HEK293 (cell line): ENCODE results near the gene CHAC1.
A peak's percentile ranks its signal among the peaks of the same experiment; 100 is the strongest.

ENCODE experiments used
- CTCF ChIA-PET: fragments of 350-600 bp; formaldehyde crosslinking; extraction: SDS; loops from one replicate; lab custom pipeline; 2021; ENCODE audit warnings: antibody characterized with exemption; lab: Yijun Ruan, JAX
- POLR2A ChIA-PET: fragments of 300-600 bp; formaldehyde crosslinking; extraction: SDS; loops from one replicate; lab custom pipeline; 2020; ENCODE audit warnings: antibody characterized with exemption, inconsistent platforms; lab: Yijun Ruan, JAX
- H3K27ac ChIP-seq: fragments of 200-500 bp; sonication (Bioruptor generic); 2 replicates; pipeline ENCODE4 v1.5.1; 2014; ENCODE audit warnings: low read depth, low read length, control low read depth, inconsistent platforms; ENCODE audit errors: extremely low read depth
- H3K36me3 ChIP-seq, 2 experiments: fragments of 200-500 bp in 1 of 2; sonication (Bioruptor generic) in 1 of 2; 1 replicate in 1 of 2; 2 replicates in 1 of 2; pipeline ENCODE4 v1.5.1; 2014 to 2017; ENCODE audit warnings: inconsistent platforms in 2 of 2, low read length in 2 of 2; ENCODE audit not compliant: control insufficient read depth in 2 of 2, insufficient read depth in 1 of 2
- H3K4me1 ChIP-seq: fragments of 200-500 bp; sonication (Bioruptor generic); 2 replicates; pipeline ENCODE4 v1.5.1; 2014; ENCODE audit warnings: mild to moderate bottlenecking, low read length, inconsistent platforms; ENCODE audit not compliant: control insufficient read depth, insufficient read depth
- H3K4me3 ChIP-seq: 2 replicates; pipeline ENCODE4 v1.5.1; 2011; ENCODE audit warnings: low read depth, mild to moderate bottlenecking, control low read depth, low read length, moderate library complexity
- H3K9me3 ChIP-seq: fragments of 200-500 bp; sonication (Bioruptor generic); 2 replicates; pipeline ENCODE4 v1.5.1; 2014; ENCODE audit warnings: low read depth, low read length, inconsistent platforms; ENCODE audit not compliant: control insufficient read depth, insufficient read depth
- GLIS1 ChIP-seq: fragments of 450-650 bp; formaldehyde crosslinking; IDR thresholded peaks from 2 replicates; pipeline ENCODE4 v1.5.1; 2016; ENCODE audit warnings: missing biosample characterization, missing genetic modification characterization
- KLF16 ChIP-seq: fragments of 450-650 bp; formaldehyde crosslinking; IDR thresholded peaks from 2 replicates; pipeline ENCODE4 v1.5.1; 2017; ENCODE audit warnings: missing biosample characterization, missing genetic modification characterization
- SCRT1 ChIP-seq: fragments of 450-650 bp; formaldehyde crosslinking; IDR thresholded peaks from 2 replicates; pipeline ENCODE4 v1.5.1; 2016; ENCODE audit warnings: missing biosample characterization, missing genetic modification characterization, borderline replicate concordance
- SCRT2 ChIP-seq: fragments of 450-650 bp; formaldehyde crosslinking; IDR thresholded peaks from 2 replicates; pipeline ENCODE4 v1.5.1; 2016; ENCODE audit warnings: missing biosample characterization, missing genetic modification characterization
- SP3 ChIP-seq: fragments of 450-650 bp; formaldehyde crosslinking; IDR thresholded peaks from 2 replicates; pipeline ENCODE4 v1.5.1; 2016; ENCODE audit warnings: missing biosample characterization, missing genetic modification characterization
- WT1 ChIP-seq: fragments of 450-650 bp; formaldehyde crosslinking; IDR thresholded peaks from 2 replicates; pipeline ENCODE4 v1.5.1; 2016; ENCODE audit warnings: missing biosample characterization, missing genetic modification characterization
- YY2 ChIP-seq: fragments of 450-650 bp; formaldehyde crosslinking; IDR thresholded peaks from 2 replicates; pipeline ENCODE4 v1.5.1; 2016; ENCODE audit warnings: missing biosample characterization, missing genetic modification characterization
- ZFP3 ChIP-seq: fragments of 450-650 bp; formaldehyde crosslinking; IDR thresholded peaks from 2 replicates; pipeline ENCODE4 v1.5.1; 2016; ENCODE audit warnings: low read depth, missing biosample characterization, missing genetic modification characterization
- ZFP41 ChIP-seq: fragments of 450-650 bp; formaldehyde crosslinking; IDR thresholded peaks from 2 replicates; pipeline ENCODE4 v1.5.1; 2016; ENCODE audit warnings: missing biosample characterization, missing genetic modification characterization, borderline replicate concordance
- ZNF112 ChIP-seq: fragments of 450-650 bp; formaldehyde crosslinking; IDR thresholded peaks from 2 replicates; pipeline ENCODE4 v1.5.0; 2017; ENCODE audit warnings: missing biosample characterization, missing genetic modification characterization
- ZNF292 ChIP-seq: fragments of 450-650 bp; formaldehyde crosslinking; IDR thresholded peaks from 2 replicates; pipeline ENCODE4 v1.5.1; 2016; ENCODE audit warnings: low read depth, missing biosample characterization, missing genetic modification characterization, borderline replicate concordance
- ZNF341 ChIP-seq: fragments of 450-650 bp; formaldehyde crosslinking; IDR thresholded peaks from 2 replicates; pipeline ENCODE4; 2016; ENCODE audit warnings: low read depth, missing biosample characterization, missing genetic modification characterization
- ZNF514 ChIP-seq: fragments of 450-650 bp; formaldehyde crosslinking; IDR thresholded peaks from 2 replicates; pipeline ENCODE4 v1.5.1; 2016; ENCODE audit warnings: missing biosample characterization, missing genetic modification characterization
- TF ChIP-seq, protein P1 (sequence below): fragments of 450-650 bp; formaldehyde crosslinking; IDR thresholded peaks from 2 replicates; pipeline ENCODE4 v1.5.1; 2016; ENCODE audit warnings: missing biosample characterization, missing genetic modification characterization
- TF ChIP-seq, protein P2 (sequence below): sonication (generic); formaldehyde crosslinking; IDR thresholded peaks from 2 replicates; pipeline ENCODE4 v1.8.1; 2022; ENCODE audit warnings: mild to moderate bottlenecking, moderate library complexity, missing genetic modification reagents
- TF ChIP-seq, protein P3 (sequence below): fragments of 450-650 bp; formaldehyde crosslinking; IDR thresholded peaks from 2 replicates; pipeline ENCODE4 v1.5.1; 2017; ENCODE audit warnings: missing biosample characterization, missing genetic modification characterization

The CHAC1 gene

DNA sequence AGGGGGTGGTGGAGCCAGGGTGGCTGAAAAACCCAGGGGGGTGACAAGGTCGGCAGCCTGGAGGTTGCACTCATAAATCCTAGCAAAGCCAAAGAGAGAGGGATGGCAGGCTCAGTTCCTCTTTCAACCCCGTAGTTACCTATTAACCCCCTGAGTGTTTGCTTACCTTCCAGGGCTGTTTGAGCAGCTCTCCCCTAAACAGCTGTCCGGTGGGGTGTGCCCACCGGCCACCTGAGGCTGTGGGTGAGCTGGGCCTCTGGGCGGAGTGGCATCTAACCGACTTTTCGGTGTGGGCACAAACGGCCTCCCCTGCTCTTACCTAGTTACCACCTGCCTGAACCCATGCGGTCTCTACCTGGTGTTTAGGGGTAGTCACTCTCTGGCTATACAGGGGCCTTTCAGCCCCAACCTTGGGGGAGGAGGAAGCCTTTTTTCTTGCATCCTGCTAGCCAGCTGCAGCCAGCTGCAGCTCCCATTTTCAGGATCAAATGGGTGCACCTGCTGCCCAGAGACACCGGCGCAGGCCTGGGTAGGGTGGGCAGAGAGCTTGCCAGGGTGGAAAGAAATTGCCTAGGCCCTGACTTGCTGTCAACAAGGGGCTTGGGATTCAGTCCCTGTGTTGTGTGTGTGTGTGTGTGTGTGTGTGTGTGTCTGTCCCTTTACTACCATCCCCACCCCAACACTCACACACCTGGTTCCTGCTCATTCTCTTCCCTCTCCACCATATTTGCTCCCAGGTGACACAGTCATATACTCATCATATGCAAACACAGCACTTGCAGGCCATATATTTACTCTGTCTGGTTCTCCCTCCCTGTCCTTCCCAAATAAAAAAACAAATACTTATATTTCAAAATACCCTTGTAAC lies 20.4 kb upstream of the CHAC1 start:
- H3K36me3 ChIP-seq: peaks cover 0 to 3% of the 10 kb centered on the region in 2 experiments; a peak in 1 of 3 replicates
- H3K4me3 ChIP-seq: no peak overlapping the region
- CTCF ChIA-PET: interaction anchor here (0.6 to 3.5 kb wide), 5 partner anchors 8 to 273 kb away, joined by 3 to 29 read pairs (median 4); no protein-coding TSS in a partner anchor
- TF ChIP-seq WT1 (tag by site-specific recombination) (no peak), ZFP3 (tag by site-specific recombination) (no peak), KLF16 (no peak), GLIS1 (0 out of 2 replicates have a peak, but pooled peaks have one; percentile 17)
- TF ChIP-seq, protein P1, sequence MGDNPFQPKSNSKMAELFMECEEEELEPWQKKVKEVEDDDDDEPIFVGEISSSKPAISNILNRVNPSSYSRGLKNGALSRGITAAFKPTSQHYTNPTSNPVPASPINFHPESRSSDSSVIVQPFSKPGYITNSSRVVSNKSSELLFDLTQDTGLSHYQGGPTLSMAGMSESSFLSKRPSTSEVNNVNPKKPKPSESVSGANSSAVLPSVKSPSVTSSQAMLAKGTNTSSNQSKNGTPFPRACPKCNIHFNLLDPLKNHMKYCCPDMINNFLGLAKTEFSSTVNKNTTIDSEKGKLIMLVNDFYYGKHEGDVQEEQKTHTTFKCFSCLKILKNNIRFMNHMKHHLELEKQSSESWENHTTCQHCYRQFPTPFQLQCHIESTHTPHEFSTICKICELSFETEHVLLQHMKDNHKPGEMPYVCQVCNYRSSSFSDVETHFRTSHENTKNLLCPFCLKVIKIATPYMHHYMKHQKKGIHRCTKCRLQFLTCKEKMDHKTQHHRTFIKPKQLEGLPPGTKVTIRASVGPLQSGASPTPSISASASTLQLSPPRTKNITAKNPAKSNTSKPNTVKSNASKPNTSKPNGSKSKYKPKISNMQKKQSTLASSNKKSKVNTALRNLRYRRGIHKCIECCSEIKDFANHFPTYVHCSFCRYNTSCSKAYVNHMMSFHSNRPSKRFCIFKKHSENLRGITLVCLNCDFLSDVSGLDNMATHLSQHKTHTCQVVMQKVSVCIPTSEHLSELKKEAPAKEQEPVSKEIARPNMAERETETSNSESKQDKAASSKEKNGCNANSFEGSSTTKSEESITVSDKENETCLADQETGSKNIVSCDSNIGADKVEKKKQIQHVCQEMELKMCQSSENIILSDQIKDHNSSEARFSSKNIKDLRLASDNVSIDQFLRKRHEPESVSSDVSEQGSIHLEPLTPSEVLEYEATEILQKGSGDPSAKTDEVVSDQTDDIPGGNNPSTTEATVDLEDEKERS: no peak
- TF ChIP-seq, protein P2, sequence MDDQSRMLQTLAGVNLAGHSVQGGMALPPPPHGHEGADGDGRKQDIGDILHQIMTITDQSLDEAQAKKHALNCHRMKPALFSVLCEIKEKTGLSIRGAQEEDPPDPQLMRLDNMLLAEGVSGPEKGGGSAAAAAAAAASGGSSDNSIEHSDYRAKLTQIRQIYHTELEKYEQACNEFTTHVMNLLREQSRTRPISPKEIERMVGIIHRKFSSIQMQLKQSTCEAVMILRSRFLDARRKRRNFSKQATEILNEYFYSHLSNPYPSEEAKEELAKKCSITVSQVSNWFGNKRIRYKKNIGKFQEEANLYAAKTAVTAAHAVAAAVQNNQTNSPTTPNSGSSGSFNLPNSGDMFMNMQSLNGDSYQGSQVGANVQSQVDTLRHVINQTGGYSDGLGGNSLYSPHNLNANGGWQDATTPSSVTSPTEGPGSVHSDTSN (CRISPR knock-in tag): no peak
- TF ChIP-seq, protein P3, sequence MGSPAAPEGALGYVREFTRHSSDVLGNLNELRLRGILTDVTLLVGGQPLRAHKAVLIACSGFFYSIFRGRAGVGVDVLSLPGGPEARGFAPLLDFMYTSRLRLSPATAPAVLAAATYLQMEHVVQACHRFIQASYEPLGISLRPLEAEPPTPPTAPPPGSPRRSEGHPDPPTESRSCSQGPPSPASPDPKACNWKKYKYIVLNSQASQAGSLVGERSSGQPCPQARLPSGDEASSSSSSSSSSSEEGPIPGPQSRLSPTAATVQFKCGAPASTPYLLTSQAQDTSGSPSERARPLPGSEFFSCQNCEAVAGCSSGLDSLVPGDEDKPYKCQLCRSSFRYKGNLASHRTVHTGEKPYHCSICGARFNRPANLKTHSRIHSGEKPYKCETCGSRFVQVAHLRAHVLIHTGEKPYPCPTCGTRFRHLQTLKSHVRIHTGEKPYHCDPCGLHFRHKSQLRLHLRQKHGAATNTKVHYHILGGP: no peak
- TF ChIP-seq, all 188 proteins: peak for 1
- no peak overlapping the region for H3K27ac ChIP-seq
- no peaks in the 10 kb centered on the region for H3K4me1 ChIP-seq
- no peaks in the 10 kb centered on the region for H3K9me3 ChIP-seq
- POLR2A ChIA-PET: interaction anchor here (6.1 kb wide), 1 partner anchor 8 kb away, joined by 58 read pairs; no protein-coding TSS in a partner anchor

DNA sequence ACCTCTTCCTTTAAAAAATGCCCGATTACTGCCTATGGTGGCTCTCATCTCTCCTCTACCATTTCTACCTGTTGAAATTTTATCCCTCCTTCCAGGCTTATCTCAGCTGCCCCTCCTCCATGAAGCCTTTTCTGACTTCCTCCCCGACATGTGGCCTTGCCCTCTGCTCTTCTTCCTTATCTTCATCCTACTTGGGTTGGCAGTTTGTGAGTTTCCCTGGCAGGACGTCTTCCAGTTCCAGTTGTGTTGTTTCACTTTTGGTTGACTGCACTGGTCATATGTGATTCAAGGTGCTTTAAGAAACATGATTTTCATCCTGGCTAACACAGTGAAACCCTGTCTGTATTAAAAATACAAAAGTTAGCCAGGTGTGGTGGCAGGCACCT lies 19.8 kb upstream of the CHAC1 start:
- Histone ChIP-seq H3K4me1 (no peaks in the 10 kb centered on the region), H3K4me3 (no peak overlapping the region), H3K36me3 (peaks cover 0 to 3% of the 10 kb centered on the region in 2 experiments; a peak in 1 of 3 replicates), H3K9me3 (no peaks in the 10 kb centered on the region), H3K27ac (no peak overlapping the region)
- POLR2A ChIA-PET: no interaction called here
- TF ChIP-seq SCRT2 (tag by site-specific recombination) (no peak; the same call in 1 of the 2 replicates), SCRT1 (tag by site-specific recombination) (0 out of 2 replicates have a peak, but pooled peaks have one; percentile 8)
- CTCF ChIA-PET: interaction anchor here (0.6 to 1.0 kb wide), 4 partner anchors 8 to 272 kb away, joined by 3 to 4 read pairs (median 4); no protein-coding TSS in a partner anchor

DNA sequence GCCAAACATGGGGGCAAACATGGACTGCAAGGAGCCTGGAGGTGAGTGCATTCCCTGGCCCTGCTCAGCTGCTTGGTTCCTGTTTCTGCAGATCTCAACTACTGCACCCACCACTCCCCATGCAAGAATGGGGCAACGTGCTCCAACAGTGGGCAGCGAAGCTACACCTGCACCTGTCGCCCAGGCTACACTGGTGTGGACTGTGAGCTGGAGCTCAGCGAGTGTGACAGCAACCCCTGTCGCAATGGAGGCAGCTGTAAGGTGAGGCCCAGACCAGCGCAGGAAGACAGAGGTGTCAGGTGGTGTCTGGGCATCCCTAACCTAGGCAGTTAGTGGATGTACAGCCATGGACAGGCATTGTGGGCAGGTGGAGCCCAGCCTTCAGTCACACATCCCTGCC lies 18.8 kb upstream of the CHAC1 start:
- TF ChIP-seq SCRT2 (tag by site-specific recombination) (peak; percentile 65), ZNF514 (tag by site-specific recombination) (no peak), ZFP41 (tag by site-specific recombination) (no peak), ZNF341 (tag by site-specific recombination) (no peak), ZNF292 (tag by site-specific recombination) (no peak), ZNF112 (tag by site-specific recombination) (no peak), YY2 (tag by site-specific recombination) (no peak), SP3 (tag by site-specific recombination) (no peak)
- Histone ChIP-seq H3K36me3 (peaks cover 0 to 3% of the 10 kb centered on the region in 2 experiments; a peak in 1 of 3 replicates), H3K27ac (no peak overlapping the region), H3K4me3 (no peak overlapping the region), H3K9me3 (no peaks in the 10 kb centered on the region), H3K4me1 (no peaks in the 10 kb centered on the region)
- ChIA-PET CTCF (no interaction called here), POLR2A (interaction anchor here (1.6 kb wide), 1 partner anchor 18 kb away, joined by 5 read pairs; the partner anchor contains the start of gene CHAC1)
